ENCODE measurements around the gene RECK.

DNA sequence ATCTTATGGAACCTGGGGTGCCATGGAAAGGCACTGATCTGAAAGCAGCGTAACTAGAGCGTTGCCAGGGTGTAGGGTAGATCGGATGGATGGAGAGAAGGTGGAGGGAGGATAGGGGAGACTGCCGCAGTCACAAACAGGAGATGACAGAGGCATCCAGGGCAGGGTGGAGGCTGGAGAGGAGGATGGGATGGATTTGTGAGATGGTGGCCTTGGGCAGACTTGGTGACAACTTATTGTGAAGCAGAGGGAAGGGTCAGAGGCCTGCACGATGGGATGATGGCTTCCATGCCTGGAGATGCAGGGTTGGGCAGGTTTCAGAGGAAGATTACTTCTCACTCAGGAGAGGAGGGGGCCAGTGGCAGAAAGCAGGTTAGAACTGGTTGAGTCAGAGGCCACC, 102.2 kb downstream of the RECK start:
- TF ChIP-seq POLR2A (IDR thresholded peaks at IDR 0.05) = no peak
- TF ChIP-seq, protein P1, sequence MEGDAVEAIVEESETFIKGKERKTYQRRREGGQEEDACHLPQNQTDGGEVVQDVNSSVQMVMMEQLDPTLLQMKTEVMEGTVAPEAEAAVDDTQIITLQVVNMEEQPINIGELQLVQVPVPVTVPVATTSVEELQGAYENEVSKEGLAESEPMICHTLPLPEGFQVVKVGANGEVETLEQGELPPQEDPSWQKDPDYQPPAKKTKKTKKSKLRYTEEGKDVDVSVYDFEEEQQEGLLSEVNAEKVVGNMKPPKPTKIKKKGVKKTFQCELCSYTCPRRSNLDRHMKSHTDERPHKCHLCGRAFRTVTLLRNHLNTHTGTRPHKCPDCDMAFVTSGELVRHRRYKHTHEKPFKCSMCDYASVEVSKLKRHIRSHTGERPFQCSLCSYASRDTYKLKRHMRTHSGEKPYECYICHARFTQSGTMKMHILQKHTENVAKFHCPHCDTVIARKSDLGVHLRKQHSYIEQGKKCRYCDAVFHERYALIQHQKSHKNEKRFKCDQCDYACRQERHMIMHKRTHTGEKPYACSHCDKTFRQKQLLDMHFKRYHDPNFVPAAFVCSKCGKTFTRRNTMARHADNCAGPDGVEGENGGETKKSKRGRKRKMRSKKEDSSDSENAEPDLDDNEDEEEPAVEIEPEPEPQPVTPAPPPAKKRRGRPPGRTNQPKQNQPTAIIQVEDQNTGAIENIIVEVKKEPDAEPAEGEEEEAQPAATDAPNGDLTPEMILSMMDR (IDR thresholded peaks at IDR 0.05) = no peak

All from lower leg skin (tissue), 3 donors.